Esophagus (tissue), 2 donors: ENCODE measurements around the gene NKD2. TPM values are rescaled to one million over a fixed set of nuclear protein-coding genes. Genes with fewer than 3 reads are reported as not detected.

ENCODE experiments used
- H3K27ac ChIP-seq, 2 donors: one replicate each; pipeline ENCODE4 v1.5.1; 2013; ENCODE audit warnings: low read depth in 2 of 2, mild to moderate bottlenecking in 2 of 2, inconsistent platforms in 1 of 2, low read length in 1 of 2, moderate library complexity in 1 of 2
- H3K27me3 ChIP-seq, 2 donors: one replicate each; pipeline ENCODE4 v1.6.1; 2013; ENCODE audit warnings: low read length in 2 of 2, control low read depth in 1 of 2, mild to moderate bottlenecking in 1 of 2; ENCODE audit not compliant: insufficient read depth in 2 of 2, control insufficient read depth in 1 of 2
- H3K36me3 ChIP-seq, 2 donors: one replicate each; pipeline ENCODE4 v1.6.1; 2013; ENCODE audit warnings: low read length in 1 of 2; ENCODE audit not compliant: control insufficient read depth in 2 of 2, insufficient read depth in 2 of 2
- H3K4me1 ChIP-seq, 2 donors: one replicate each; pipeline ENCODE4 v1.6.1; 2013; ENCODE audit warnings: low read length in 1 of 2; ENCODE audit not compliant: control insufficient read depth in 2 of 2, insufficient read depth in 2 of 2
- H3K4me3 ChIP-seq, 2 donors: one replicate each; pipeline ENCODE4 v1.5.1; 2013; ENCODE audit warnings: low read length in 2 of 2, mild to moderate bottlenecking in 2 of 2, low read depth in 1 of 2, moderate library complexity in 1 of 2
- H3K9me3 ChIP-seq, 2 donors: one replicate each; pipeline ENCODE4 v1.6.1; 2013; ENCODE audit warnings: mild to moderate bottlenecking in 2 of 2, low read depth in 1 of 2, low read length in 1 of 2, moderate library complexity in 1 of 2; ENCODE audit not compliant: control insufficient read depth in 2 of 2, insufficient read depth in 1 of 2
- WGBS, 2 donors: extraction: QIAGEN DNeasy Blood & Tissue Kit; methylation state at CpG; one replicate each; pipeline ENCODE4 v1.1.7; 2013; 5-methylcytosine and 5-hydroxymethylcytosine counted together
- polyA plus RNA-seq, 2 donors: library from polyadenylated mRNA; stranded (reverse); fragments of 200-250 nt; gene quantifications; one replicate each; pipeline ENCODE4 v1.2.3, GENCODE V29; 2013
- donor health status: healthy with polysubstance abuse.
- donor health status: Bipolar disorder and iron deficiency.

The NKD2 gene
- polyA plus RNA-seq, 2 donors = 4.2 to 4.5 TPM

DNA sequence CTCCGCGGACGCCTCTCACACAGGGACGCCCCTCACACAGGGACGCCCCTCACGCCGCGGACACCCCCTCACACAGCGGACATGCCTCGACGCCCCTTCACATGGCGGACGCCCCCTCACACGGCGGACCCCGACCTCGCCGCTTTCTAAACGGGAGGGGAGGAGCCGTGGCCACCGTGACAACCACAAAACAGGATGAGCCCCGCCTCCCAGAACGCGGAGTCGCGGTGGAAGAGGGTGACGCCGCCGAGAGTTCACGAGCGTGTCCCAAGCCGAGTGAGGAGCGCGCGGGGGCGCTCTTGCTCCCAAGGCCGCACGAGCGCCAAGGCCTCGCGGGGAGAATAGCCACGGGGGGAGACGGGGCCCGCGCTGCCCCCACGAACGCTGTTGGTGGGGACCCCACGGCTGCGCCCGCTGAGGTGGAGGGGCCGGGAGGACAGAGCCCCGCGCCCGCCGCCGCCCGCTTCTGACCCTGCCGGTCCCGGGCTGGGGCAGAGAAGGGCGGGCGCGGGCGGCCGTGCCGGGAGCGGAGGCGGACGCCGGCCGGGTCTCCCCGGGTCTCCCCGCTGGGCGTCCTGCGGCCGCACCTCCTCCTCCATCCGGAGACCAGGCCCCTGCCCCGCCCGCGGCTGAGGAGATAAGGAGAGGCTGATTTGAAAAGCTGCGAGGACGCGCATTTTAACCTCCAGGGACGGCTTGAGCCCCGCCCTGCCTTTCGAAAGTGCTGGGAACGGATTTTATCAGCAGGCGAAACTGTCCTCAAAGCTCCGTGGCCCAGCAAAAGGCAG lies 3.9 kb upstream of the NKD2 start:
- Histone ChIP-seq H3K4me1 (peaks cover 13 to 24% of the 10 kb centered on the region in 2 donors), H3K36me3 (no peaks in the 10 kb centered on the region), H3K4me3 (peak overlapping the region; percentile 43 to 49), H3K27me3 (peaks cover 0 to 7% of the 10 kb centered on the region in 2 donors), H3K27ac (peak overlapping the region; percentile 51 to 68), H3K9me3 (peaks cover 0 to 3% of the 10 kb centered on the region in 2 donors)
- 1% methylated on average over 77 to 88 of the region's 88 CpGs for WGBS, 2 donors

DNA sequence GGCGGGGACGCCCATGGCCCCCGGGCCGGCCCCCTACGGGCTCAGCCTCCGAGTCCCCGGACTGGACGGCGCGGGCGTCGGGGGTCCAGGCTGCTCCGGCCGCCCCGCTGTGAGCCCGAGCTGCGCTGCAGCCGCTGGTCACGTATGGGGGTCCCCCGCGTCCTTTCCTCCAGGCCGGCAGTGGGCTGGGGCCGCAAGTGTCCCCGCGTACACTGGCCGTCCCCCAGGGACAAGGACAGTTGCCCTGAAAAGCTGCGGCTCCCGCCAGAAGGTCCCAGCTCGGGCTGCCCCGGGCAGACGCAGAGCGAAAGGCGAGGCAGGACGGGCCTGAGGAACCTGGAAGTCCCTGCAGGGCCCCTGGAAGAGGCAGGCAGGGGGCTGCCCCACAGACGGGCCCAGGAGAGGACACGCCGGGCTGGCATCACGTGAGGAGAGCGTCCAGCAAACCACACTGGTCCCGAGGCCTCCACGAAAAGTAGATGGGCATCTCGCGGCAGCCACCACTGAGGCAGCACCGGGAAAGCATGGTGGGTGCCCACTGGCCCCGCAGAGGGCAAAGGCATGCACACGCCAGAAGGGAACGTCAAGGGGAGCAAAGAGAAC lies 3.3 kb upstream of the NKD2 start:
- 50 to 54% methylated on average over 44 to 47 of the region's 47 CpGs for WGBS, 2 donors
- no peaks in the 10 kb centered on the region for H3K36me3 ChIP-seq
- peak overlapping the region; percentile 43 to 49 for H3K4me3 ChIP-seq
- H3K9me3 ChIP-seq = peaks cover 0 to 3% of the 10 kb centered on the region in 2 donors
- H3K27me3 ChIP-seq = peaks cover 0 to 8% of the 10 kb centered on the region in 2 donors
- peaks cover 13 to 28% of the 10 kb centered on the region in 2 donors for H3K4me1 ChIP-seq
- peak overlapping the region; percentile 18 to 21 for H3K27ac ChIP-seq

DNA sequence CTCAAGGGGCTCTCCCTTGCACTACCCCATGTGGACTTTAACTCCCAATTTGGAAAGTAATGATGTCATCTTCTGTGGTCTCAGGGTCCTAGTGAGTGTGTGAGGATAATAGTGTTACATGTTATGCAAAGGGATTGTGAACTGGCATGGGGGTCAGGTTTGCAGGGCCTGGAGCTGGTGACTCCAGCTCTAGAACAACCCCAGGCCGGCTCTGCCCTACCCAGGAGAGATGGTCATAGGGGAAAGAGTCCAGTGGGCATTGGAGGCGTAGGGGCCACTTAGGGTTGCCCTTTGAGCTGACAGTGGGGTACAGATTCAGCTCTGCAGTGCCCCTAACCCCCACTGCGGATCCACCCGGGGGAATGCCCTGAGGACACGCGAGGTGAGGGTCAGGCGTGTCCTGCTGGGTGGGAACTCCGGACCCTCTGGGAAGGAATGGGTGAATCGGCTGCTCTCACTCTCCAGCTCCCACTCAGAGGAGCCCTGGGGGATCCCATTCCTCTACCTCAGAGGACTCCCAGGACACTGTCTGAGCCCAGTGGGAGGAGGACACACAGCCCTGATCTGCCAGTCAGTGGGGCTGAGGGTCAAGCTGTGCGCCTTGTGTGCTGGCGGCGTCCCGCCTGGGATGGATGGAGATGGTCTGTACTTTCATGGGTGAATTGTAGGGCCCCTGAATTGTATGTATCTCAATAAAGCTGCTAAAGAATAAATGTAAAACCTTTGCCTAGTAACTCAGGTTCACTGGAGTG lies 2.5 kb upstream of the NKD2 start:
- no peaks in the 10 kb centered on the region for H3K36me3 ChIP-seq
- H3K4me1 ChIP-seq = peaks cover 13 to 31% of the 10 kb centered on the region in 2 donors
- H3K4me3 ChIP-seq = no peak overlapping the region
- H3K27ac ChIP-seq = no peak overlapping the region
- H3K27me3 ChIP-seq = peaks cover 0 to 12% of the 10 kb centered on the region in 2 donors
- 93 to 97% methylated on average over 13 of the region's 13 CpGs for WGBS, 2 donors
- H3K9me3 ChIP-seq = peaks cover 0 to 3% of the 10 kb centered on the region in 2 donors

DNA sequence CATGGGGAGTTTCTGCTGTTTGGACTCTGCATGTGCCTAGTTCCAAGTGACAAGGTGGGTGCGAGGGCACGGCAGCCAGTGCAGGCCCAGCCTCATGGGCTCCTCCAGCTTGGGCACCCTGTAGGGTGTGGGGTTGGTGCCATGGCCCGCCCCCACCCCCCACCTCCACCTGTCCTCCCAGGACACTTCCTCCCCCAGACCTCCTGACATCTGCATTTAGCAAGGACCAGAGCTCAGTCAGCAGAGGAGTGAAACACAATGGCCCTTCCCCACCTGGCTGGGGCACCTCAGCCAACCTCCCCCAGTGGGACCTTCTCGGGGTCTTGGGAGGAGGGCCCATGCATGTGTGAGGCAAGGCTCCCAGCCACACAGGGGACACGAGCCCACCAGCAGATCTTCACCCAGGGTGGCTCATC lies 1.9 kb upstream of the NKD2 start:
- Histone ChIP-seq H3K4me1 (peaks cover 13 to 31% of the 10 kb centered on the region in 2 donors), H3K36me3 (no peaks in the 10 kb centered on the region), H3K4me3 (no peak overlapping the region), H3K27ac (no peak overlapping the region), H3K9me3 (peaks cover 0 to 3% of the 10 kb centered on the region in 2 donors), H3K27me3 (peaks cover 0 to 12% of the 10 kb centered on the region in 2 donors)
- 83 to 89% methylated on average over 5 of the region's 5 CpGs for WGBS, 2 donors

DNA sequence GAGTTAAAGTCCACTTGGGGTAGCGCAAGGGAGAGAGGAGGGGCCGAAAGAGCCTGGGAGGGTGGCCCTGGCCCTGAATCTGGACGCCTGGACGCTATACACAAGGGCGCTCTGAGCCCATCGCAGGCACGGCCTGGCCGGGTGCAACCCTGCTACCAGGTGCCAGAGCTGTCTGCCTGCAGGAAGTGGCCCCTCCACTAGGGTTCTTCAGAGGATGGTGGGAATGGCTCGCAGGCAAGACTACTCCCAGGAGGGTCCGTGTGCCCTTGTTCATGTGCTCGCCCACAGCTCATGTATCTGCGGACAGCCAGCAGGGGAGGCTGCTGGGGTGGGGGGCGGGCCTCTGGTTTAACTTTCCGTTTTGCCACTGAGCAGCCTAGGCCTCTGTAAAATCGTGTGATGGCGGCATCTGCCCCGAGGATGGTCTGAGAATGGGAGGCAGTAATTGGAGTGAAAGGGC lies 1.4 kb upstream of the NKD2 start:
- Histone ChIP-seq H3K27ac (no peak overlapping the region), H3K4me1 (peaks cover 13 to 31% of the 10 kb centered on the region in 2 donors), H3K27me3 (peaks cover 0 to 12% of the 10 kb centered on the region in 2 donors)

DNA sequence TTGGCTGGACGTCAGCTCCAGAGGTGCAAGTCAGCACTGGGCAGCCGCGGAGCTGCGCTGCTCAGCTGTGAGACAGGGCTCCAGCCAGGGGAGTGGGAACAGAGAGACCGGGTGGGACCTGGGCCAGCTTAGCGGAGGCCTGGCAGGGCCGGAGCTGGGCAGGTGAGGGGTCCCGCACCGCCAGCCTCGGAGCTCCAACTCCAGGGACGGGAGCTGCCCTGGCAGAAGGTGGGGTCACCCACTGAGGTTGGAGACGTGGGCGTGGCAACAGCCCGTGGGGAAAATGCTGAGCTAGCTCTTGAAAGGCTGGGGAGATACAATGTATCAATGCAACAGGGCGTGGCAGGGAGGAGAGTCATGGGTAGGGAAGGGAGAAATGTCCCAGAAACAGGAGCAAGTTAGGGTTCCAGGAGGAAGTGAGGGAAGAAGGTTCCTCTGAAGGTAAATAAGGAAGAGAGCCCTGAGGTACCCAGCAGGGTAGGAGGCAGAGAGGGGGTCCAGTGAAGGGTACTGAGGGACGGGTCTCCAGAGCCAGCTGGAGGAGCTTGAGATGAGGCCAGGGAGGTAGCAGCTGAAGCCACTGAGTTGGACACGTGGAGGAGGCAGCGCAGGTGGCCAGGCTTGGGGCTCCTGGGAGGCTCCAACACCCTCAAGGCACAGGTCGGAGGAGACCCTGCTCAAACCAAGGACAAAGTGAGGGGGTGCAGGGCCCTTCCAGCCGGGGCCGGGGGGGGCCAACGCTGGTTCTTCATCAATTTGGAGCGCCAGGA lies 736 bp upstream of the NKD2 start:
- 52 to 53% methylated on average over 23 of the region's 23 CpGs for WGBS, 2 donors
- no peaks in the 10 kb centered on the region for H3K36me3 ChIP-seq
- no peak overlapping the region for H3K27ac ChIP-seq
- no peak overlapping the region for H3K4me3 ChIP-seq
- H3K27me3 ChIP-seq = peaks cover 0 to 12% of the 10 kb centered on the region in 2 donors
- H3K4me1 ChIP-seq = peaks cover 13 to 31% of the 10 kb centered on the region in 2 donors
- H3K9me3 ChIP-seq = peaks cover 0 to 3% of the 10 kb centered on the region in 2 donors

More for the DNA sequence above, 1.4 kb upstream of the NKD2 start:
- WGBS, 2 donors = 85 to 86% methylated on average over 17 of the region's 17 CpGs
- H3K4me3 ChIP-seq = no peak overlapping the region
- H3K36me3 ChIP-seq = no peaks in the 10 kb centered on the region
- H3K9me3 ChIP-seq = peaks cover 0 to 3% of the 10 kb centered on the region in 2 donors

DNA sequence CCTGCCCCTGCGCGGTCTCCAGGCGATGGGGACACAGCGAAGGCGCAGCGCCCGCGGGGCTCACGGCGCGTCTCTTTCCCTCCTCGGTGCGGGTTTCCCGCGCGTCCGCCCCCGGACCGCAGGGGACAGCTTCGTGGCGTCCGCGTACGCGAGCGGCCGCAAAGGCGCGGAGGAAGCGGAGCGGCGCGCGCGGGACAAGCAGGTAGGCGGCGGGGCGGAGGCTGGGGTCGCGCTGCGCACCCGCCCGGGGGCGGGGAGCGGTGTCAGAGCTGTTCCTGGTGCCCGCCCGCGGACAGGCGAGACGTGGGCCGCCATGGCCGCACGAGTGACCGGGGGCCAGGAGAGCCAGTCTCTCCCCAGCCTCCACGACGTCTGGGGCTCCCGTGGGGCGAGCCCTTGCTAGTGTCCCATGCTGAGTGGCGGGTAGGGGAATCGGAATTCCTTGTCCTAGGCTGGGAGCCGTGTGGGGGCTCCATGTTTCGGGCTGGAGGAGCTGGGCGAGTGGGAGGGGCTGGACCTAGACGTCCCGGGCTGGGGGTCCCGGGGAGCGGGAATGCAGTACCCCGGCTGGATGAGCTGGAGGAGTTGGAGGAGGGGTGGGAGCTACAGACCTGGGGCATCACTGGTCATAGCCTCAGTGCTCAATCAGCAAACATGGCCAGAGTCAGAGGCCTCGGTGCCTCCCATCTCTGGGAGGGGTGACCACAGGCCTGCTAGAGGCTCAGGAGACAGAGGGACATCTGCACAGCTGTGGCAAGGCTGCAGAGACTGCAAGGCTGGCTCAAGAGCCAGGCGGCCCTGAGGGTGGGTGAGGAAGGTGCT lies 968 bp downstream of the NKD2 start:
- no peaks in the 10 kb centered on the region for H3K36me3 ChIP-seq
- H3K4me3 ChIP-seq = peak overlapping the region; percentile 26 to 39
- WGBS, 2 donors = 10 to 12% methylated on average over 54 to 70 of the region's 70 CpGs
- H3K27ac ChIP-seq = peak overlapping the region in 1 of 2 donors; percentile 13
- peaks cover 0 to 12% of the 10 kb centered on the region in 2 donors for H3K27me3 ChIP-seq
- H3K9me3 ChIP-seq = peaks cover 0 to 2% of the 10 kb centered on the region in 2 donors
- H3K4me1 ChIP-seq = peaks cover 10 to 22% of the 10 kb centered on the region in 2 donors

DNA sequence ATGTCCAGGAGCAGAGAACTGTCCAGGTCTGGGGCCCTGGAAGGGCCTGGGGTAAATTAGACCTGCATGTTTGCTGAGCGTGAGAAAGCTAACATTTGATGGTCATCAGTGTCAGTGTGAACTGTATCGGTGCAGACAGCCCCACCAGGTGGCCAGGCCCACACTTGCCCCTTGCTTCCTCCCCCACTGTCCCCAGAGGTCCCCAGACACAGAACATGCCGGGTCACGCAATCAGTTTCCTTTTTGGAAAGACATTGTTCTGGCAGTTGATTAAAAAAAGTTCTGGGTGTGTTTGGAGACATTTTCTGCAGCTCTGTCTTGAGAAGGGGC lies 1.5 kb downstream of the NKD2 start:
- Histone ChIP-seq H3K4me3 (no peak overlapping the region), H3K9me3 (peaks cover 0 to 2% of the 10 kb centered on the region in 2 donors), H3K36me3 (no peaks in the 10 kb centered on the region), H3K4me1 (peaks cover 9 to 23% of the 10 kb centered on the region in 2 donors), H3K27ac (peak overlapping the region in 1 of 2 donors; percentile 13), H3K27me3 (peaks cover 0 to 12% of the 10 kb centered on the region in 2 donors)
- WGBS, 2 donors = 37 to 53% methylated on average over 4 of the region's 4 CpGs
